H1 (cell line): ENCODE measurements around the gene LRBA. TPM values are rescaled to one million over a fixed set of nuclear protein-coding genes. Genes with fewer than 3 reads are reported as not detected.

Experiments
- CTCF ChIA-PET: fragments of 300-600 bp; sonication (Branson Sonifier 250); formaldehyde crosslinking; loops from one replicate; lab custom pipeline; 2021; ENCODE audit not compliant: partially characterized antibody; lab: Charles Lee
- POLR2A ChIA-PET: fragments of 300-600 bp; sonication (Branson Sonifier 250); formaldehyde crosslinking; loops from one replicate; lab custom pipeline; 2021; ENCODE audit warnings: inconsistent platforms; ENCODE audit not compliant: partially characterized antibody; lab: Charles Lee
- DNase-seq, 2 experiments: peaks; one replicate each; pipeline versions ENCODE4 v3.0.0 to v3.0.0-alpha.2; 2010 to 2022; ENCODE audit warnings: low spot score in 2 of 2, low read depth in 1 of 2, mixed read lengths in 1 of 2
- FAIRE-seq: peaks from 2 replicates; lab custom pipeline; 2011; peaks lifted over from hg19 to GRCh38; lab: Jason Lieb, UNC
- H2AFZ ChIP-seq: 2 replicates; pipeline ENCODE4 v1.8.1; 2012; ENCODE audit warnings: low read length, inconsistent platforms
- H2AK5ac ChIP-seq: 2 replicates; pipeline ENCODE4 v1.6.1; 2013; ENCODE audit warnings: low read depth, low read length
- H2BK120ac ChIP-seq: replicated peaks from 2 replicates; pipeline ENCODE3; 2013; ENCODE audit warnings: low read depth, low read length, inconsistent platforms
- H2BK12ac ChIP-seq: 2 replicates; pipeline ENCODE4 v1.6.1; 2013; ENCODE audit warnings: low read depth, low read length
- H2BK15ac ChIP-seq: 2 replicates; pipeline ENCODE4 v1.6.1; 2013; ENCODE audit warnings: low read length
- H2BK20ac ChIP-seq: 2 replicates; pipeline ENCODE4 v1.6.1; 2013; ENCODE audit warnings: low read length
- H2BK5ac ChIP-seq: 2 replicates; pipeline ENCODE4 v1.6.1; 2013; ENCODE audit warnings: low read depth, low read length
- H3K14ac ChIP-seq: 2 replicates; pipeline ENCODE4 v1.6.1; 2013; ENCODE audit warnings: inconsistent platforms; ENCODE audit not compliant: insufficient read length
- H3K18ac ChIP-seq: 2 replicates; pipeline ENCODE4 v1.6.1; 2013; ENCODE audit warnings: low read length; ENCODE audit errors: extremely low read depth
- H3K23ac ChIP-seq: 2 replicates; pipeline ENCODE4 v1.6.1; 2013; ENCODE audit warnings: inconsistent platforms; ENCODE audit not compliant: insufficient read length
- H3K23me2 ChIP-seq: 2 replicates; pipeline ENCODE4 v1.6.1; 2013; ENCODE audit warnings: low read depth, low read length
- H3K27ac ChIP-seq: 2 replicates; pipeline ENCODE4 v1.6.1; 2011; ENCODE audit warnings: low read depth, low read length, inconsistent platforms
- H3K27me3 ChIP-seq, 4 experiments: replicated peaks in 1 of 4; 1 replicate in 1 of 4; 2 replicates in 3 of 4; pipeline versions ENCODE4 v1.6.1 to v1.8.1; 2011 to 2013; ENCODE audit warnings: low read length in 3 of 4, mild to moderate bottlenecking in 3 of 4, inconsistent platforms in 2 of 4, mixed read lengths in 2 of 4, moderate library complexity in 1 of 4; ENCODE audit not compliant: control insufficient read depth in 3 of 4, insufficient read depth in 3 of 4; ENCODE audit errors: extremely low read depth in 1 of 4
- H3K36me3 ChIP-seq, 4 experiments: 2 replicates each; pipeline versions ENCODE4 v1.6.1 to v1.8.1; 2011 to 2013; ENCODE audit warnings: mild to moderate bottlenecking in 4 of 4, low read length in 3 of 4, moderate library complexity in 2 of 4, control low read depth in 1 of 4, inconsistent platforms in 1 of 4; ENCODE audit not compliant: insufficient read depth in 4 of 4, control insufficient read depth in 2 of 4
- H3K4ac ChIP-seq: replicated peaks from 2 replicates; pipeline ENCODE3; 2013; ENCODE audit warnings: low read length, low read depth, mixed read lengths, inconsistent platforms; ENCODE audit not compliant: insufficient read length
- H3K4me1 ChIP-seq, 4 experiments: replicated peaks in 1 of 4; 1 replicate in 1 of 4; 2 replicates in 3 of 4; pipeline versions ENCODE4 v1.6.1 to v1.8.1; 2011 to 2013; ENCODE audit warnings: low read length in 3 of 4, inconsistent platforms in 2 of 4, mixed read lengths in 1 of 4; ENCODE audit not compliant: insufficient read depth in 4 of 4, control insufficient read depth in 3 of 4
- H3K4me2 ChIP-seq, 2 experiments: 2 replicates each; pipeline versions ENCODE4 v1.6.1 to v1.8.1; 2011 to 2013; ENCODE audit warnings: low read depth in 2 of 2, low read length in 2 of 2, control low read depth in 1 of 2, inconsistent platforms in 1 of 2, mild to moderate bottlenecking in 1 of 2; ENCODE audit not compliant: insufficient read depth in 1 of 2
- H3K4me3 ChIP-seq, 4 experiments: fragments of 200-600, 300-600 bp in 1 of 4; sonication (generic), shearing (Covaris generic), sonication (Bioruptor Twin) in 1 of 4; 2 replicates each; pipeline versions ENCODE4 v1.5.1 to v1.8.1; 2011 to 2016; ENCODE audit warnings: low read length in 4 of 4, low read depth in 3 of 4, control low read depth in 2 of 4, inconsistent platforms in 2 of 4, mild to moderate bottlenecking in 2 of 4, mixed read lengths in 1 of 4, moderate library complexity in 1 of 4; ENCODE audit not compliant: insufficient read depth in 2 of 4; ENCODE audit errors: extremely low read depth in 1 of 4
- H3K56ac ChIP-seq: replicated peaks from 2 replicates; pipeline ENCODE3; 2013; ENCODE audit warnings: low read depth, mild to moderate bottlenecking, mixed read lengths, low read length, inconsistent platforms; ENCODE audit not compliant: insufficient read length
- H3K79me1 ChIP-seq: 2 replicates; pipeline ENCODE4 v1.6.1; 2013; ENCODE audit warnings: low read depth, low read length, control low read depth
- H3K79me2 ChIP-seq, 2 experiments: 2 replicates each; pipeline versions ENCODE4 v1.6.1 to v1.8.1; 2012 to 2013; ENCODE audit warnings: low read length in 2 of 2, mild to moderate bottlenecking in 2 of 2, inconsistent platforms in 1 of 2; ENCODE audit not compliant: insufficient read depth in 2 of 2, control insufficient read depth in 1 of 2
- H3K9ac ChIP-seq, 4 experiments: replicated peaks in 1 of 4; 1 replicate in 1 of 4; 2 replicates in 3 of 4; pipeline versions ENCODE4 v1.6.1 to v1.8.1; 2011 to 2013; ENCODE audit warnings: low read depth in 3 of 4, low read length in 3 of 4, control low read depth in 2 of 4, mild to moderate bottlenecking in 2 of 4, moderate library complexity in 2 of 4, inconsistent platforms in 1 of 4; ENCODE audit errors: extremely low read depth in 1 of 4
- H3K9me3 ChIP-seq, 2 experiments: 2 replicates each; pipeline versions ENCODE4 v1.6.1 to v1.8.1; 2012 to 2013; ENCODE audit warnings: mild to moderate bottlenecking in 2 of 2, moderate library complexity in 2 of 2, control low read depth in 1 of 2, inconsistent platforms in 1 of 2, low read depth in 1 of 2, low read length in 1 of 2, mixed read lengths in 1 of 2; ENCODE audit not compliant: insufficient read depth in 2 of 2
- H4K20me1 ChIP-seq, 2 experiments: replicated peaks in 1 of 2; 2 replicates each; pipeline versions ENCODE3 to v1.8.1; 2011 to 2013; ENCODE audit warnings: inconsistent platforms in 2 of 2, low read length in 2 of 2, mild to moderate bottlenecking in 1 of 2; ENCODE audit not compliant: insufficient read depth in 2 of 2, control insufficient read depth in 1 of 2
- H4K5ac ChIP-seq: 2 replicates; pipeline ENCODE4 v1.6.1; 2013; ENCODE audit warnings: low read length, low read depth, mixed read lengths, inconsistent platforms; ENCODE audit not compliant: insufficient read length
- H4K8ac ChIP-seq: 2 replicates; pipeline ENCODE4 v1.8.0; 2013; ENCODE audit warnings: mild to moderate bottlenecking, moderate library complexity, low read length, inconsistent platforms; ENCODE audit not compliant: insufficient read depth; ENCODE audit errors: extremely low read depth
- H4K91ac ChIP-seq: replicated peaks from 2 replicates; pipeline ENCODE3; 2013; ENCODE audit warnings: low read length, mixed read lengths, inconsistent platforms; ENCODE audit not compliant: insufficient read length
- WGBS, 2 experiments: shearing (Covaris generic) in 1 of 2; methylation state at CpG; one replicate each; pipeline versions ENCODE4 v1.1.6 to v1.1.7; 2013 to 2015; ENCODE audit warnings: low lambda C conversion rate in 2 of 2, mixed read lengths in 2 of 2, inconsistent platforms in 1 of 2, low coverage in 1 of 2, missing lambda C conversion rate in 1 of 2; ENCODE audit not compliant: insufficient replicate concordance in 2 of 2, insufficient coverage in 1 of 2, insufficient read length in 1 of 2; ENCODE audit errors: extremely low coverage in 1 of 2, missing lambda C conversion rate in 1 of 2; 5-methylcytosine and 5-hydroxymethylcytosine counted together
- polyA plus RNA-seq, 7 experiments: library from polyadenylated mRNA; depleted of rRNA in 3 of 7; stranded (reverse) in 5 of 7; unstranded in 2 of 7; fragments of >200 nt in 5 of 7; fragments of 200-250 nt in 2 of 7; gene quantifications; 1 replicate in 5 of 7; 2 replicates in 1 of 7; 4 replicates in 1 of 7; pipeline versions ENCODE4 v1.2.1 to v1.2.3, GENCODE V29; 2011 to 2013; ENCODE audit warnings: missing spikeins in 2 of 7, mixed read lengths in 2 of 7
- total RNA-seq: library from RNA; stranded (reverse); fragmentation: NEBNext Ultra II Directional; extraction: Animal tissue kit (Norgen Biotek cat#: 25700); gene quantifications from 2 replicates; pipeline ENCODE4 v1.2.1, GENCODE V29; 2021

The LRBA gene
- total and polyA plus RNA-seq, 2 of the 8 experiments (the other 6 are each of a cell fraction or from before 2014, with no cell fraction given), result 54.6 to 83.2 TPM

GRCh38 chr4:150725957-150726523 lies 289.0 kb downstream of the LRBA start:
- Histone ChIP-seq H3K23ac (no peak overlapping the region), H3K9ac (no peak overlapping the region), H3K4me2 (no peak overlapping the region), H3K4me1 (no peaks in the 10 kb centered on the region), H2BK120ac (no peak overlapping the region), H3K79me2 (no peaks in the 10 kb centered on the region), H3K27ac (no peak overlapping the region), H3K4ac (no peak overlapping the region), H3K18ac (no peak overlapping the region), H2AFZ (no peak overlapping the region), H4K20me1 (no peaks in the 10 kb centered on the region), H4K91ac (no peak overlapping the region), H2BK15ac (no peak overlapping the region), H2BK12ac (no peak overlapping the region), H3K23me2 (no peaks in the 10 kb centered on the region), H3K9me3 (no peaks in the 10 kb centered on the region), H2BK20ac (no peak overlapping the region), H3K56ac (no peak overlapping the region), H3K4me3 (no peak overlapping the region), H3K27me3 (no peaks in the 10 kb centered on the region), H4K8ac (no peak overlapping the region), H3K14ac (no peak overlapping the region), H3K79me1 (0 out of 2 replicates have a peak, but pooled peaks cover 2% of the 10 kb centered on the region), H4K5ac (no peak overlapping the region), H2AK5ac (no peak overlapping the region), H2BK5ac (no peak overlapping the region), H3K36me3 (no peaks in the 10 kb centered on the region; a peak in 1 of 8 replicates)
- DNase-seq (no peak), FAIRE-seq (no peak)
- CTCF ChIA-PET, result interaction anchor here (3.7 kb wide), 1 partner anchor 9 kb away, joined by 16 read pairs; no protein-coding TSS in a partner anchor
- POLR2A ChIA-PET, result no interaction called here
- WGBS, 2 experiments, result 70% methylated on average over 4 of the region's 4 CpGs; no CpG with 5 or more reads in 1 of the 2 experiments
